Astrocyte (in vitro differentiated cells and primary cell): ENCODE results near the gene MSMB. TPM values are rescaled to one million over a fixed set of nuclear protein-coding genes. Genes with fewer than 3 reads are reported as not detected.
"Not testable (repeated sequence)": the region's sequence is repeated elsewhere in the genome, so short reads cannot be mapped to it uniquely, and the experiment has no call there.

Experiments used
- DNase-seq: peaks from one replicate; pipeline ENCODE4 v3.0.0-alpha.2; 2010; ENCODE audit warnings: low read depth
- FAIRE-seq: peaks from 2 replicates; lab custom pipeline; 2011; peaks lifted over from hg19 to GRCh38; lab: Jason Lieb, UNC
- H2AFZ ChIP-seq: 2 replicates; pipeline ENCODE4 v1.6.0; 2012; ENCODE audit warnings: low read depth, low read length, inconsistent platforms
- H3K27ac ChIP-seq: 2 replicates; pipeline ENCODE4 v1.5.1; 2011; ENCODE audit warnings: low read depth, low read length, inconsistent platforms
- H3K27me3 ChIP-seq: 2 replicates; pipeline ENCODE4 v1.6.0; 2011; ENCODE audit warnings: low read length, inconsistent platforms; ENCODE audit not compliant: insufficient read depth
- H3K36me3 ChIP-seq: 2 replicates; pipeline ENCODE4 v1.5.1; 2011; ENCODE audit warnings: low read length, inconsistent platforms; ENCODE audit not compliant: insufficient read depth
- H3K4me1 ChIP-seq: 2 replicates; pipeline ENCODE4 v1.5.1; 2011; ENCODE audit warnings: low read length, inconsistent platforms; ENCODE audit not compliant: insufficient read depth
- H3K4me2 ChIP-seq: 2 replicates; pipeline ENCODE4 v1.6.0; 2012; ENCODE audit warnings: low read length, inconsistent platforms
- H3K4me3 ChIP-seq: 2 replicates; pipeline ENCODE4 v1.5.1; 2011; ENCODE audit warnings: low read depth, mild to moderate bottlenecking, low read length, inconsistent platforms; ENCODE audit not compliant: insufficient read depth
- H3K79me2 ChIP-seq: 2 replicates; pipeline ENCODE4 v1.6.0; 2012; ENCODE audit warnings: mild to moderate bottlenecking, low read length, inconsistent platforms; ENCODE audit not compliant: insufficient read depth
- H3K9ac ChIP-seq: 2 replicates; pipeline ENCODE4 v1.6.0; 2012; ENCODE audit warnings: mild to moderate bottlenecking, low read length, inconsistent platforms
- H3K9me3 ChIP-seq: 2 replicates; pipeline ENCODE4 v1.5.1; 2012; ENCODE audit warnings: low read depth, mild to moderate bottlenecking, low read length, inconsistent platforms; ENCODE audit not compliant: insufficient read depth
- H4K20me1 ChIP-seq: 2 replicates; pipeline ENCODE4 v1.6.0; 2012; ENCODE audit warnings: low read length, inconsistent platforms; ENCODE audit not compliant: insufficient read depth
- H3K27ac Mint-ChIP-seq: one replicate; pipeline ENCODE4 v1.8.0; 2021; ENCODE audit warnings: mild to moderate bottlenecking, mixed read lengths; ENCODE audit not compliant: unreplicated experiment
- H3K27me3 Mint-ChIP-seq: one replicate; pipeline ENCODE4 v1.8.0; 2021; ENCODE audit warnings: low read depth, mixed read lengths; ENCODE audit not compliant: unreplicated experiment
- H3K36me3 Mint-ChIP-seq: one replicate; pipeline ENCODE4 v1.8.0; 2021; ENCODE audit warnings: low read depth, mixed read lengths; ENCODE audit not compliant: unreplicated experiment
- H3K4me1 Mint-ChIP-seq: one replicate; pipeline ENCODE4 v1.8.0; 2021; ENCODE audit warnings: low read depth, mixed read lengths; ENCODE audit not compliant: unreplicated experiment
- H3K4me3 Mint-ChIP-seq: one replicate; pipeline ENCODE4 v1.8.0; 2021; ENCODE audit warnings: mild to moderate bottlenecking, moderate library complexity, mixed read lengths; ENCODE audit not compliant: unreplicated experiment
- H3K9me3 Mint-ChIP-seq: one replicate; pipeline ENCODE4 v1.8.0; 2021; ENCODE audit warnings: mild to moderate bottlenecking, mixed read lengths; ENCODE audit not compliant: unreplicated experiment
- CTCF ChIP-seq: IDR thresholded peaks from 2 replicates; pipeline ENCODE4 v1.5.1; 2011; ENCODE audit warnings: low read depth, mild to moderate bottlenecking, inconsistent platforms, low read length, moderate library complexity; ENCODE audit not compliant: insufficient read depth
- EZH2 ChIP-seq: IDR thresholded peaks from 2 replicates; pipeline ENCODE4 v1.6.1; 2012; ENCODE audit warnings: mild to moderate bottlenecking, low read length, inconsistent platforms; ENCODE audit not compliant: insufficient read depth
- total RNA-seq: library from RNA; stranded (reverse); gene quantifications from 2 replicates; pipeline ENCODE4 v1.2.1, GENCODE V29; 2021

The MSMB gene
- total RNA-seq, 1 donor from 2014 or later = not detected

DNA sequence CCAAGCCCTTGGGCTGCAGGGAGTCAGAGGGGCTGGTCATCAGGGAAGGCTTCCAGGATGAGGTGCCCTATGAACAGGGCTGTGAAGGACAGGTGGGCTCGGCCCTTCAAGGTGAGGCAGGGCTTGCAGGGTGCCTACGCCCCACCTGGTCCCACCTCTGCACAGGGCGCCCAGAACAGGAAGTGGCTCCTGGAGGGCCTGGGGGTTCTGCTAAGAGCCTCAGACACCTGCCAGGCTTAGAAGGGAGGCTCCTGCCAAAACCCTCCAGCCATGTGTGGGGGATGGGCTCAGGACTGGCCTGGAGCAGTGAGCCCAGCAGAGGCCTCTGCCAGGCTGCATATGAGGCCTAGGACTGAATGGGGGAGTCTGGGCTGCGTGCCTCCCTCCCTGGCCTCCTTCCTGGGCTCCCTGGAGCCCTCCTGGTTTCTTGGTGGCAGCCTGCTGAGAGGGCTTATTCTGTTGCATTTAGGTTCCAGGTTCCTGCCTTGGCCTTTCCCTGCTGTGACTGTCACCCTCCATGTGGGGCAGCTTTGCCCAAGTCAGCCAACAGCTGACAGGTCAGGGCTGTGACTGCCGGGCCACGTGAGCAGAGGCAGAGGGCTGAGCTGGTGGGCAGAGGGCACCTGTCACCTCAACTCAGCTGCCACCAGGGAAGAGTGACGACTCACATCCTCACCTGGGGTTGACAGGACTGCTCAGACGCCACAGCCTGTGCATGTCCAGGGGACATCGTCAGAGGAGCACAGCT is 45.2 kb upstream of the MSMB start:
- Histone ChIP-seq H3K36me3 (no peaks in the 10 kb centered on the region), H3K9ac (no peak overlapping the region), H2AFZ (no peak overlapping the region), H3K4me2 (no peak overlapping the region), H3K9me3 (no peaks in the 10 kb centered on the region), H3K4me1 (no peaks in the 10 kb centered on the region), H3K4me3 (no peak overlapping the region), H4K20me1 (no peaks in the 10 kb centered on the region), H3K27ac (no peak overlapping the region), H3K27me3 (no peaks in the 10 kb centered on the region), H3K79me2 (no peaks in the 10 kb centered on the region)
- TF ChIP-seq CTCF (no peak), EZH2 (no peak)
- peaks cover 4% of the 10 kb centered on the region for H3K4me1 Mint-ChIP-seq
- H3K36me3 Mint-ChIP-seq = no peaks in the 10 kb centered on the region
- no peak overlapping the region for H3K4me3 Mint-ChIP-seq
- H3K27me3 Mint-ChIP-seq = no peaks in the 10 kb centered on the region
- H3K27ac Mint-ChIP-seq = no peak overlapping the region
- DNase-seq = no peak
- FAIRE-seq = no peak
- no peaks in the 10 kb centered on the region for H3K9me3 Mint-ChIP-seq

- Histone ChIP-seq H3K4me3 (no peak overlapping the region), H3K36me3 (no peaks in the 10 kb centered on the region), H3K79me2 (no peaks in the 10 kb centered on the region), H3K9ac (no peak overlapping the region), H3K4me2 (no peak overlapping the region), H3K27me3 (no peaks in the 10 kb centered on the region), H4K20me1 (no peaks in the 10 kb centered on the region), H3K27ac (no peak overlapping the region), H2AFZ (no peak overlapping the region), H3K9me3 (no peaks in the 10 kb centered on the region), H3K4me1 (no peaks in the 10 kb centered on the region)
- Mint-ChIP-seq H3K27me3 (no peaks in the 10 kb centered on the region), H3K27ac (no peak overlapping the region), H3K9me3 (no peaks in the 10 kb centered on the region), H3K36me3 (no peaks in the 10 kb centered on the region), H3K4me3 (no peak overlapping the region), H3K4me1 (no peaks in the 10 kb centered on the region)
- FAIRE-seq = no peak
- TF ChIP-seq EZH2 (no peak), CTCF (no peak)
- no peak for DNase-seq
Observed at GRCh38 chr10:46090258-46090812, 44.3 kb upstream of the MSMB start.

DNA sequence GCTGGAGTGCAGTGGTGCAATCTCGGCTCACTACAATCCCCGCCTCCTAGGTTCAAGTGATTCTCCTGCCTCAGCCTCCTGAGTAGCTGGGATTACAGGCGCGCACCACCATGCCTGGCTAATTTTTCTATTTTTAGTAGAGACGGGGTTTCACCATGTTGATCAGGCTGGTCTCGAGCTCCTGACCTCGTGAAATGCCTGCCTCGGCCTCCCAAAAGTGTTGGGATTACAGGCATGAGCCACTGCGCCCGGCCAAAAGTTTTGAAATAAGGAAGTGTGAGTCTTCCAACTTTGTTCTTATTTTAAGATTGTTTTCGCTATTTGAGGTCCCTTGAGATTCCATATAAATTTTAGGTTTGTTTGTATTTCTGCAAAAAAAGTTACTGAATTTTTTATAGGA is 41.3 kb upstream of the MSMB start:
- H3K4me2 ChIP-seq, FAIRE-seq, H3K27me3 Mint-ChIP-seq, H3K4me1 ChIP-seq, H3K27me3 ChIP-seq, H3K79me2 ChIP-seq, H3K36me3 ChIP-seq, H3K27ac ChIP-seq, H4K20me1 ChIP-seq, H3K4me1 Mint-ChIP-seq, DNase-seq, H3K27ac Mint-ChIP-seq, H3K9me3 Mint-ChIP-seq, H3K4me3 ChIP-seq, H3K36me3 Mint-ChIP-seq, H2AFZ ChIP-seq, H3K9ac ChIP-seq, H3K9me3 ChIP-seq, H3K4me3 Mint-ChIP-seq: not testable (repeated sequence)
